Gastrocnemius medialis (tissue), 4 donors: ENCODE measurements around the gene ACAN. TPM values are rescaled to one million over a fixed set of nuclear protein-coding genes. Genes with fewer than 3 reads are reported as not detected.

Source experiments
- ATAC-seq, 2 donors: fragments of 150-250 bp; one replicate each; pipeline ENCODE4 v1.9.1; 2016
- DNase-seq, 2 donors: peaks; one replicate each; pipeline ENCODE4 v3.0.0-alpha.2; 2019
- H3K27ac ChIP-seq, 4 donors: fragments of 200-600 bp; sonication (generic); 1 replicate in 1 of 4; 2 replicates in 3 of 4; pipeline ENCODE4 v1.5.1; 2016 to 2018; ENCODE audit warnings: mild to moderate bottlenecking in 2 of 4, moderate library complexity in 1 of 4
- H3K27me3 ChIP-seq, 3 donors: fragments of 200-600 bp; sonication (generic) in 2 of 3; 1 replicate in 1 of 3; 2 replicates in 2 of 3; pipeline versions ENCODE4 v1.5.1 to v1.6.0; 2016 to 2019; ENCODE audit warnings: mild to moderate bottlenecking in 1 of 3, moderate library complexity in 1 of 3
- H3K36me3 ChIP-seq, 2 donors: fragments of 200-600 bp; sonication (generic) in 1 of 2; one replicate each; pipeline ENCODE4 v1.5.1; 2017 to 2018
- H3K4me1 ChIP-seq, 2 donors: fragments of 200-600 bp; sonication (generic) in 1 of 2; one replicate each; pipeline ENCODE4 v1.5.1; 2016 to 2017; ENCODE audit warnings: mild to moderate bottlenecking in 2 of 2
- H3K4me3 ChIP-seq, 4 donors: fragments of 200-600 bp; sonication (generic) in 3 of 4; 1 replicate in 1 of 4; 2 replicates in 3 of 4; pipeline ENCODE4 v1.5.1; 2016 to 2019; ENCODE audit warnings: mild to moderate bottlenecking in 2 of 4
- H3K9me3 ChIP-seq, 3 donors: fragments of 200-600 bp; sonication (generic) in 2 of 3; 1 replicate in 1 of 3; 2 replicates in 2 of 3; pipeline ENCODE4 v1.5.1; 2016 to 2019
- CTCF ChIP-seq, 5 experiments: fragments of 450-650 bp in 3 of 5; fragments of 200-600 bp in 2 of 5; sonication (generic) in 2 of 5; IDR thresholded peaks in 4 of 5; conservative IDR thresholded peaks in 1 of 5; 1 replicate in 4 of 5; 2 replicates in 1 of 5; pipeline ENCODE4 v1.5.1; 2016 to 2019; ENCODE audit warnings: antibody characterized with exemption in 5 of 5, mild to moderate bottlenecking in 3 of 5, moderate library complexity in 3 of 5
- POLR2A ChIP-seq, 2 donors: fragments of 450-650 bp; IDR thresholded peaks; one replicate each; pipeline ENCODE4 v1.6.1; 2017; ENCODE audit warnings: antibody characterized with exemption in 2 of 2, mild to moderate bottlenecking in 2 of 2, moderate library complexity in 2 of 2
- in situ Hi-C, 4 donors: fragments of 200-750 bp; cut with MboI; loops; one replicate each; pipeline versions ENCODE4 v1.15.0 to v1.8.0; 2017; ENCODE audit warnings: low sequenced_read_pairs in 4 of 4
- intact Hi-C: fragments of 100-400 bp; cut with DNase I; formaldehyde crosslinking; loops from one replicate; pipeline ENCODE4 v1.15.1; 2023; ENCODE audit warnings: low total_unique reads
- total RNA-seq, 4 donors: library from RNA; depleted of rRNA; stranded (reverse); fragments of >200 nt; gene quantifications; one replicate each; pipeline versions ENCODE4 v1.1.0 to v1.2.3, GENCODE V29; 2016

ACAN gene
- total RNA-seq, 4 donors from 2014 or later = 0.04 to 1.7 TPM; not detected in 2

- in situ Hi-C loops = no loop called here
- intact Hi-C loops = no loop called here
- no peaks in the 10 kb centered on the region for H3K4me1 ChIP-seq
- DNase-seq (no peak), ATAC-seq (no peak)
- H3K4me3 ChIP-seq = no peak overlapping the region
- TF ChIP-seq CTCF (IDR thresholded peaks at IDR 0.05 in 4 of 5, conservative IDR thresholded peaks at IDR 0.05 in 1 of 5) = no peak
- no peaks in the 10 kb centered on the region for H3K9me3 ChIP-seq
- H3K27me3 ChIP-seq = no peaks in the 10 kb centered on the region
- no peak overlapping the region for H3K27ac ChIP-seq
- H3K36me3 ChIP-seq = no peaks in the 10 kb centered on the region
These were observed 63.2 kb downstream of the ACAN start for GRCh38 chr15:88866295-88866881.

- no peak overlapping the region for H3K27ac ChIP-seq
- H3K36me3 ChIP-seq = no peaks in the 10 kb centered on the region
- in situ Hi-C loops (no loop called here), intact Hi-C loops (no loop called here)
- no peaks in the 10 kb centered on the region for H3K27me3 ChIP-seq
- no peak for DNase-seq
- no peak overlapping the region for H3K4me3 ChIP-seq
- no peak for ATAC-seq
- H3K4me1 ChIP-seq = no peaks in the 10 kb centered on the region
- H3K9me3 ChIP-seq = no peaks in the 10 kb centered on the region
- TF ChIP-seq POLR2A (IDR thresholded peaks at IDR 0.05) (no peak), CTCF (IDR thresholded peaks at IDR 0.05 in 4 of 5, conservative IDR thresholded peaks at IDR 0.05 in 1 of 5) (no peak)
These were observed 68.1 kb downstream of the ACAN start for GRCh38 chr15:88871313-88871712.

GRCh38 chr15:88872106-88872505, 68.9 kb downstream of the ACAN start:
- no peak for TF ChIP-seq CTCF (IDR thresholded peaks at IDR 0.05 in 4 of 5, conservative IDR thresholded peaks at IDR 0.05 in 1 of 5)
- no peak for TF ChIP-seq POLR2A (IDR thresholded peaks at IDR 0.05)
- ATAC-seq (no peak), DNase-seq (no peak)
- no peaks in the 10 kb centered on the region for H3K27me3 ChIP-seq
- in situ Hi-C loops (no loop called here), intact Hi-C loops (no loop called here)
- H3K27ac ChIP-seq = no peak overlapping the region
- no peaks in the 10 kb centered on the region for H3K9me3 ChIP-seq
- H3K4me1 ChIP-seq = no peaks in the 10 kb centered on the region
- no peaks in the 10 kb centered on the region for H3K36me3 ChIP-seq
- H3K4me3 ChIP-seq = no peak overlapping the region

- ATAC-seq (no peak), DNase-seq (no peak)
- Histone ChIP-seq H3K9me3 (no peaks in the 10 kb centered on the region), H3K4me3 (no peak overlapping the region), H3K27me3 (no peaks in the 10 kb centered on the region), H3K36me3 (peaks cover 0 to 2% of the 10 kb centered on the region in 2 donors), H3K4me1 (no peaks in the 10 kb centered on the region), H3K27ac (no peak overlapping the region)
- intact Hi-C loops = no loop called here
- TF ChIP-seq CTCF (IDR thresholded peaks at IDR 0.05 in 4 of 5, conservative IDR thresholded peaks at IDR 0.05 in 1 of 5) (no peak), POLR2A (IDR thresholded peaks at IDR 0.05) (no peak)
- in situ Hi-C loops = no loop called here
These were observed 69.5 kb downstream of the ACAN start for GRCh38 chr15:88872706-88873105.

- Histone ChIP-seq H3K9me3 (no peaks in the 10 kb centered on the region), H3K27me3 (no peaks in the 10 kb centered on the region), H3K4me3 (no peak overlapping the region), H3K36me3 (peaks cover 0 to 4% of the 10 kb centered on the region in 2 donors), H3K4me1 (no peaks in the 10 kb centered on the region), H3K27ac (no peak overlapping the region)
- TF ChIP-seq CTCF (IDR thresholded peaks at IDR 0.05 in 4 of 5, conservative IDR thresholded peaks at IDR 0.05 in 1 of 5) = no peak
- no peak for TF ChIP-seq POLR2A (IDR thresholded peaks at IDR 0.05)
- no peak for DNase-seq
- ATAC-seq = no peak
- in situ Hi-C loops = no loop called here
- intact Hi-C loops = no loop called here
These were observed 70.5 kb downstream of the ACAN start for GRCh38 chr15:88873786-88874185.
